ENCODE measurements around the gene RAB3IL1.

Gene RAB3IL1

DNA sequence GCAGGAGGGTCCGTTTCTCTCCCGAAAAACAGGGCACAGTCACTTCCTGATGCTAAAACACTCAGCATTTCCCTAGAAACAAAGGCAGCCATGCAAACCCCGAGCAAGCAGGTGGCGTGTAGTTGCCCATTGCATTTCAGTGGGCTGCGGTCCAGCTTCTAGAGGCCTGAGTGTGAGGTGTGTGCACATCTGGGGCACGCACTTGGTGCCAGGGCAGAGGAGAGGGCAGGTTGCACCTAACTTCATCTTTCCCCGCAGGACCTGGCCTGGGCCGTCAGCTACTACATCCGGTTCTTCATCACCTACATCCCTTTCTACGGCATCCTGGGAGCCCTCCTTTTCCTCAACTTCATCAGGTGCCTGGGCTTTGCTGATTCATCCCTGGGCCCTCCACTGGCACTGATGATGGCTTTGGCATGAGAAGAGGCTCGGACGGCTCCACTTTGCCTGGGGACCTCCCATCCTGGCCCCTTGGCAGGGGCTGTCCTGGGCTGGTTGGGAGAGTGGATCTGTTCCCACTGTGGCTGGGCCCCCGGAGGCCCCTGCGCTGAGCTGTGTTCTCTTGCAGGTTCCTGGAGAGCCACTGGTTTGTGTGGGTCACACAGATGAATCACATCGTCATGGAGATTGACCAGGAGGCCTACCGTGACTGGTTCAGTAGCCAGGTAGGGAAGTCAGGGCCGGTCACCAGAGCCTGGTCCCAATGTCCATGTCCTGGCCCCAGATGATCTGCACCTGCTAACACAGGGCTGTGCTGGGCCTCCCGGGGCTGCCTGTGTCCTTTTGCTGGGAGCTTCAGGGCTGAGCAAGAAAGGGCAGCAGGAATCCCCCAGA lies 54.4 kb downstream of the RAB3IL1 start:
- DNase-seq = no peak

DNA sequence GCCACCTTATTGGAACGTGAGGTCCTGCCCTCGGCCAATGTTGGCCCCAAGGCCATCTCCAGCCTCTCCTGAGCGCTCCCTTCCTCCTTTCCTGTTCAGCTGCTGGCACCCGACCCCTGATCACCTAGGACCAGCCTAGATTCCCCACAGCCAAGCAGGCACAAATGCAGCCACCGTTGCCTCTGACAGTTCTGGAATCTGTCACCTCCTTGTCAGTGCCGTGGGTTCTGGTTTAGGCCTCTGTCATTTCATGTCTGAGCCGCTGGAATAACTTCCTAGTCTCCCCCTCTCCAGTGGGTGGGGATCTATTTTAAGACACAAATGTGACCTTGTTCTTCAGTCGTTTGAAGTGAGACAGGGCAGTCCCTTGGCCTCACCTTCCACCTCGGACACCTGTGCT lies 55.7 kb downstream of the RAB3IL1 start:
- no peak for DNase-seq

GRCh38 chr11:61860054-61860903 lies 57.1 kb downstream of the RAB3IL1 start:
- DNase-seq = no peak

DNA sequence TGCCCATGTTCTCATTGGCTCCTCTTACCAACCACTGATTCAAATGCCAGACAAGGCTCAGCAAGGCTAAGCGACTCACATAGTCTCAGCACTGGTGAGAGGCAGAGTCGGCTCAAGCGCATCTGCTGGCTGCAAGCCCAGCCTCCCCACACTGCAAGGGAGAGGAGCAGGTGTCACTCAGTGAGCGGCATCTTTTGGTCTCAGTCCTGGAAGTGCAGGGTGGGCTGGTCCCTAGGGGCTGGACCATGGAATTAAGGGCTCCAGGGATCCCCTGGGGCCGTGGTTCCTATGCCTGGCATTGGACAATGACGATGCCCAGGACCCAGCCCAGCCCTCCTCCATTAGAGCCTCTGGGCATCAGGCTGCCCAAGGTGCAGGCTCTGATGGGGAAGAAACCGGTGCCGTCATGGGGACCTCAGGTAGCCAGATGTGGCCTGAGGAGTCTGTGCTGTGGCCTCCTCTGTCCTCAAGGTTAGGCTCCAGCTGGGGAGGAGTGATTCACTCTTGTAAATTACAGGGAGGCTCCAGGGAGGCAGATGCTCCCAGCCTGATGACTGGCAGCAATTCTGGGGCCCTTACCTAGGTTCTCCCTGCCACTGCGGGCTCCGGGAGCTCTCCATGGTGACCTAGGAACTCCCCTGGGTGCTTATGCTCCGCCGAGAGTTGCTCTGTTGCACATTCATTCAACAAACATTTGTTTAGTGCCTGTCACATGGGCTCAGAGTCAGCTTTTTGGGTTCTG lies 61.3 kb downstream of the RAB3IL1 start:
- DNase-seq = no peak

DNA sequence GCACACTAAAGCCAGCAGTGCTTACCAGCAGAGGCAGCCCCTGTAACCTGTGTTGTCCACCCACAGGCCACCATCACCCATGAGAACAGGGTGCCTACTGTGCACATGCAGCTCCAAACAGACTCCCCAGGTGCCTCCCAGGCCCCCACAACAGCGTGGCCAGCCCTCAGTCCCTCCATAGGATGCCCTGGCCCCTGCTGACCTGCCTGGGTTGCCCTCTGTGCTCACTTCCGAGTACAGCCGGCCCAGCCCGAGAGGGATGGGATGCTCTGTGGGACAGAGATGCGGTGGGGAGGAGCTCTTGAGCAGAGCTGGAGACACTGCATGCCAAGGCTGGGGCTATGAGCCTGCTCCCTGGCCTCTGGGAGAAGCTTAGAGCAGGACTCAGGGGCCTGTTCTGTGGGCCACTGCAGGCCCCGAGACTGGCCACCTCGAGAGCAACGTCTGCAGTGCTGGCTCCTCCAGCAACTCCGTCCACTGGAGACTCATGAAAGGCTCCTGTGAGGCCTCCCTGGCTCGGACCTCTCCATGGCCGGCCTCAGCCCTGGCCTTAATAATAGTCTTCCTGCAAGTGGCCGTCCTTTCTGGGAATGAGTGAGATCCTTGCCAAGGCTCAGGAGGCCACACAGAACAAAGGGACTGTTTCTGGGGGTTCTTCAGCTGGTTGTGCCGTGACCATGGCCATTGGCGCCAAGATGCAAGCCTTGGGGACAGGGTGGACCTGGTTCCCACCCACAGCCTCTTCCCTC lies 62.2 kb downstream of the RAB3IL1 start:
- no peak for DNase-seq

- no peak for DNase-seq
These were observed 63.0 kb downstream of the RAB3IL1 start for GRCh38 chr11:61854206-61854895.

DNA sequence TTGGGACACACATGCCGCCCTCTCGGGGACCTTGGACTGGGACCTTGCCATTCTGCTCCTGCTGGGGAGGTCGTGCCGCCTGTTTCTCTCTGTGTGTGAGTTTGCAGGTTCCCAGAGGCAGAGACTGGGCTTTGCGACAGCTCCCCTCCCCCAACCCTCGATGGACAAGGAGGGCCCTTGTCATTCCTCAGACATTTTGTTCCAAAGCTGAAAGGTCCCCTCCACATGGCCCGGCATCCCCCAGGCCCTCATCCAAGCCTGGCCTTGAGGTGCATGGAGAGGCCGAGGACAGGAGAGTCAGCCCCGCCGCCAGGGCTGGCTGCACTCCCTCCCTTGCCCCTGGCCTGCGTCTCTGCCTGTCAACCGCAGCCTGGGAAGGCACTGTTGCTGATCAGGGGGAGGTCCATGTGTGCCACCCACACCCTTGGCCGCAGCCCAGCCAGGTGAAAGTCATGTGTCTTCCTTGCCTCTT lies 63.6 kb downstream of the RAB3IL1 start:
- DNase-seq = no peak

GRCh38 chr11:61851900-61852295 lies 65.5 kb downstream of the RAB3IL1 start:
- DNase-seq = no peak

- no peak for DNase-seq
These were observed 66.1 kb downstream of the RAB3IL1 start for GRCh38 chr11:61851113-61851899.

- DNase-seq = no peak
These were observed 66.7 kb downstream of the RAB3IL1 start for GRCh38 chr11:61850687-61851086.

- no peak for DNase-seq
These were observed 68.7 kb downstream of the RAB3IL1 start for GRCh38 chr11:61848631-61849030.

GRCh38 chr11:61847914-61848581 lies 69.3 kb downstream of the RAB3IL1 start:
- DNase-seq = no peak
